T-helper 1 cell treated with Interleukin-12 subunit alpha and Interleukin-12 subunit beta and Interleukin-4 antibody, amounts not matched to agents 30 μg/mL and 1 μg/mL, for 36 hours (primary cell): Measurements from ENCODE around the gene PCID2.

Experiments used
- H3K27ac Mint-ChIP-seq: one replicate; pipeline ENCODE4 v1.8.0; 2021; ENCODE audit warnings: mild to moderate bottlenecking, mixed read lengths
- H3K27me3 Mint-ChIP-seq: one replicate; pipeline ENCODE4 v1.8.0; 2021; ENCODE audit warnings: low read depth, mixed read lengths
- H3K36me3 Mint-ChIP-seq: one replicate; pipeline ENCODE4 v1.8.0; 2021; ENCODE audit warnings: low read depth, mixed read lengths
- H3K4me1 Mint-ChIP-seq: one replicate; pipeline ENCODE4 v1.8.0; 2021; ENCODE audit warnings: low read depth, mixed read lengths
- H3K4me3 Mint-ChIP-seq: one replicate; pipeline ENCODE4 v1.8.0; 2021; ENCODE audit warnings: mild to moderate bottlenecking, moderate library complexity, mixed read lengths
- H3K9me3 Mint-ChIP-seq: one replicate; pipeline ENCODE4 v1.8.0; 2021; ENCODE audit warnings: mixed read lengths

The PCID2 gene

GRCh38 chr13:113129480-113129879, 79.0 kb downstream of the PCID2 start:
- no peak overlapping the region for H3K27ac Mint-ChIP-seq
- peaks cover 3% of the 10 kb centered on the region for H3K9me3 Mint-ChIP-seq
- no peaks in the 10 kb centered on the region for H3K4me1 Mint-ChIP-seq
- no peak overlapping the region for H3K4me3 Mint-ChIP-seq
- peaks cover 60% of the 10 kb centered on the region for H3K27me3 Mint-ChIP-seq
- no peaks in the 10 kb centered on the region for H3K36me3 Mint-ChIP-seq
